Spleen (tissue), 11 donors: ENCODE data around the gene RPTOR. TPM values are rescaled to one million over a fixed set of nuclear protein-coding genes. Genes with fewer than 3 reads are reported as not detected.

Experiments used
- DNase-seq: peaks from one replicate; pipeline ENCODE4 v3.0.0-alpha.2; 2020
- H3K27ac ChIP-seq, 8 donors: fragments of 200-600 bp; sonication (generic) in 7 of 8; 1 replicate in 4 of 8; 2 replicates in 4 of 8; pipeline versions ENCODE4 v1.5.0 to v1.8.0; 2016 to 2021; ENCODE audit warnings: inconsistent platforms in 4 of 8, mild to moderate bottlenecking in 4 of 8, moderate library complexity in 1 of 8
- H3K27me3 ChIP-seq, 7 donors: fragments of 200-600 bp; sonication (generic) in 6 of 7; replicated peaks in 1 of 7; 1 replicate in 4 of 7; 2 replicates in 3 of 7; pipeline versions ENCODE4 v1.5.0 to v1.8.0; 2016 to 2021; ENCODE audit warnings: inconsistent platforms in 3 of 7, mild to moderate bottlenecking in 1 of 7
- H3K36me3 ChIP-seq, 6 donors: fragments of 200-600 bp; sonication (generic) in 5 of 6; 1 replicate in 4 of 6; 2 replicates in 2 of 6; pipeline versions ENCODE4 v1.5.0 to v1.8.0; 2016 to 2021; ENCODE audit warnings: inconsistent platforms in 2 of 6
- H3K4me1 ChIP-seq, 6 donors: fragments of 200-600 bp; sonication (generic) in 5 of 6; 1 replicate in 3 of 6; 2 replicates in 3 of 6; pipeline versions ENCODE4 v1.5.0 to v1.8.0; 2016 to 2021; ENCODE audit warnings: inconsistent platforms in 3 of 6
- H3K4me3 ChIP-seq, 8 donors: fragments of 200-600 bp; sonication (generic) in 7 of 8; 1 replicate in 4 of 8; 2 replicates in 4 of 8; pipeline versions ENCODE4 v1.5.0 to v1.8.0; 2016 to 2021; ENCODE audit warnings: inconsistent platforms in 4 of 8, mild to moderate bottlenecking in 4 of 8, moderate library complexity in 2 of 8
- H3K9me3 ChIP-seq, 8 donors: fragments of 200-600 bp; sonication (generic) in 7 of 8; 1 replicate in 4 of 8; 2 replicates in 4 of 8; pipeline versions ENCODE4 v1.5.0 to v1.8.0; 2016 to 2021; ENCODE audit warnings: inconsistent platforms in 4 of 8
- POLR2A ChIP-seq, 3 donors: fragments of 450-650 bp; IDR thresholded peaks; one replicate each; pipeline ENCODE4 v1.5.1; 2017; ENCODE audit warnings: antibody characterized with exemption in 3 of 3, mild to moderate bottlenecking in 1 of 3
- POLR2AphosphoS5 ChIP-seq, 3 donors: sonication (generic); formaldehyde crosslinking; IDR thresholded peaks; one replicate each; pipeline ENCODE4 v1.5.1; 2017; ENCODE audit warnings: antibody characterized with exemption in 3 of 3
- WGBS, 5 donors: extraction: QIAGEN DNeasy Blood & Tissue Kit in 3 of 5; methylation state at CpG; one replicate each; pipeline versions ENCODE4 v1.1.5 to v1.1.7; 2013 to 2018; 5-methylcytosine and 5-hydroxymethylcytosine counted together
- intact Hi-C: fragments of 100-400 bp; cut with DNase I; formaldehyde crosslinking; loops from one replicate; pipeline ENCODE4 v1.15.0; 2023; ENCODE audit warnings: low total_unique reads
- polyA plus RNA-seq, 3 donors: library from polyadenylated mRNA; stranded (reverse); fragments of 200-250 nt; gene quantifications; one replicate each; pipeline ENCODE4 v1.2.1, GENCODE V29; 2013
- total RNA-seq, 7 donors: library from RNA; depleted of rRNA in 3 of 7; stranded (reverse); fragments of >200 nt in 3 of 7; fragmentation: NEBNext Ultra II Directional in 4 of 7; extraction: Animal tissue kit (Norgen Biotek cat#: 25700) in 4 of 7; gene quantifications; one replicate each; pipeline versions ENCODE4 v1.1.0 to v1.2.1, GENCODE V29; 2016 to 2021
- TF ChIP-seq, protein P1 (sequence below), 11 experiments: fragments of 200-600 bp in 7 of 11; fragments of 450-650 bp in 4 of 11; sonication (generic) in 4 of 11; IDR thresholded peaks in 8 of 11; conservative IDR thresholded peaks in 3 of 11; 1 replicate in 7 of 11; 2 replicates in 4 of 11; pipeline versions ENCODE4 v1.4.0 to v1.8.0; 2016 to 2021; ENCODE audit warnings: antibody characterized with exemption in 11 of 11, inconsistent platforms in 4 of 11, mild to moderate bottlenecking in 1 of 11
- donor health status: healthy with polysubstance abuse.
- donor health status: DM: no; HTN: no; CAD: no; lungs with moderate emphysema.
- donor health status: DM: no; HTN: no; CAD: no.
- donor health status: Bipolar disorder and iron deficiency.
- donor health status: healthy.
- donor health status: DM: no; HTN: no; CAD: no.
- donor health status: DM: yes; HTN: yes; CAD: no.

Gene RPTOR
- total and polyA plus RNA-seq, 10 donors: 3.1 to 61.2 (median 40.7) TPM

- DNase-seq: peak; percentile 59
- WGBS, 5 donors: 96 to 97% (median 96%) methylated on average over 18 of the region's 18 CpGs
These were observed 276.9 kb downstream of the RPTOR start for GRCh38 chr17:80821546-80821945.

GRCh38 chr17:80822021-80822699 lies 277.5 kb downstream of the RPTOR start:
- no peak overlapping the region for H3K27ac ChIP-seq
- 94 to 97% (median 96%) methylated on average over 36 of the region's 36 CpGs for WGBS, 5 donors
- TF ChIP-seq POLR2A (IDR thresholded peaks at IDR 0.05): no peak
- TF ChIP-seq POLR2AphosphoS5 (IDR thresholded peaks at IDR 0.05): no peak
- TF ChIP-seq, protein P1, sequence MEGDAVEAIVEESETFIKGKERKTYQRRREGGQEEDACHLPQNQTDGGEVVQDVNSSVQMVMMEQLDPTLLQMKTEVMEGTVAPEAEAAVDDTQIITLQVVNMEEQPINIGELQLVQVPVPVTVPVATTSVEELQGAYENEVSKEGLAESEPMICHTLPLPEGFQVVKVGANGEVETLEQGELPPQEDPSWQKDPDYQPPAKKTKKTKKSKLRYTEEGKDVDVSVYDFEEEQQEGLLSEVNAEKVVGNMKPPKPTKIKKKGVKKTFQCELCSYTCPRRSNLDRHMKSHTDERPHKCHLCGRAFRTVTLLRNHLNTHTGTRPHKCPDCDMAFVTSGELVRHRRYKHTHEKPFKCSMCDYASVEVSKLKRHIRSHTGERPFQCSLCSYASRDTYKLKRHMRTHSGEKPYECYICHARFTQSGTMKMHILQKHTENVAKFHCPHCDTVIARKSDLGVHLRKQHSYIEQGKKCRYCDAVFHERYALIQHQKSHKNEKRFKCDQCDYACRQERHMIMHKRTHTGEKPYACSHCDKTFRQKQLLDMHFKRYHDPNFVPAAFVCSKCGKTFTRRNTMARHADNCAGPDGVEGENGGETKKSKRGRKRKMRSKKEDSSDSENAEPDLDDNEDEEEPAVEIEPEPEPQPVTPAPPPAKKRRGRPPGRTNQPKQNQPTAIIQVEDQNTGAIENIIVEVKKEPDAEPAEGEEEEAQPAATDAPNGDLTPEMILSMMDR (IDR thresholded peaks at IDR 0.05 in 8 of 11, conservative IDR thresholded peaks at IDR 0.05 in 3 of 11): no peak
- H3K36me3 ChIP-seq: peaks cover 0 to 58% (median 17%) of the 10 kb centered on the region in 6 donors
- H3K4me3 ChIP-seq: no peak overlapping the region
- no peaks in the 10 kb centered on the region for H3K9me3 ChIP-seq
- no peaks in the 10 kb centered on the region for H3K27me3 ChIP-seq
- intact Hi-C loops: no loop called here
- peaks cover 0 to 45% (median 18%) of the 10 kb centered on the region in 6 donors for H3K4me1 ChIP-seq
- DNase-seq: peak; percentile 45

More at GRCh38 chr17:80821546-80821945, 276.9 kb downstream of the RPTOR start:
- intact Hi-C loops: no loop called here
- TF ChIP-seq POLR2A (IDR thresholded peaks at IDR 0.05): no peak
- TF ChIP-seq POLR2AphosphoS5 (IDR thresholded peaks at IDR 0.05): no peak
- TF ChIP-seq, protein P1 (IDR thresholded peaks at IDR 0.05 in 8 of 11, conservative IDR thresholded peaks at IDR 0.05 in 3 of 11): no peak
- Histone ChIP-seq H3K27me3 (no peaks in the 10 kb centered on the region), H3K4me3 (no peak overlapping the region), H3K27ac (peak overlapping the region in 3 of 8 donors; percentile 81 to 88 (median 84)), H3K36me3 (peaks cover 0 to 54% (median 14%) of the 10 kb centered on the region in 6 donors), H3K9me3 (no peaks in the 10 kb centered on the region), H3K4me1 (peaks cover 0 to 39% (median 12%) of the 10 kb centered on the region in 6 donors)

DNA sequence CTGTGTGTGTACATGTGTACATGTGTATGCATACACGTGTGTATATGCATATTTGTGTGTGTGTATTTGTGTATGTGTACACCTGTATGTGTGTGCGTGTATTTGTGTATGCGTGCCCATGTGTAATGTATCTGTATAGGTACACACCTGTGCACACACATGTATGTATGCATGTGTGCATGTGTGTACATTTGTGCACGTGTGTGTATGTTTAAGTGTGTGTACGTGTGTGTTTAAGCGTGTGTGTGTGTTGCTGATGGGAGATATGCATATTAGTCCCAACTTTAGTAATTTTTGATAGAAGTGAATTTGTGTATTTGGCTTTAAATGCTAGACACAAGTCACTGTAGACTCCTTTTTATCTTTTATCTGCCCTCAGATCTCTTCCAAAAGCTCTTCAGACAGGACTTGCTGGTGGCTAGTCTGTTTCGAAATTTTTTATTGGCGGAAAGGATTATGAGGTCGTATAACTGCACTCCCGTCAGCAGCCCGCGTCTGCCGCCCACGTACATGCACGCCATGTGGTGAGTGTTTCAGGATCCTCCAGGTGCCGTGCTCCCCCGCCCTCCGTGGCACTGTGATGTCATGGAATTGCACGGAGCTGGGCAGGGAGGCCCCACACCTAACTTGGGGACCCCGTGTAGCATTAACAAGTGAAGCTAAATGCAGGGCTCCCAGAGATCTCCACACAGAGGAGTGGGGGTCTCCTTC lies 278.2 kb downstream of the RPTOR start:
- H3K4me3 ChIP-seq: no peak overlapping the region
- H3K9me3 ChIP-seq: no peaks in the 10 kb centered on the region
- peak; percentile 48 for DNase-seq
- peaks cover 0 to 52% (median 23%) of the 10 kb centered on the region in 6 donors for H3K4me1 ChIP-seq
- H3K27ac ChIP-seq: no peak overlapping the region
- intact Hi-C loops: no loop called here
- H3K36me3 ChIP-seq: peaks cover 0 to 65% (median 17%) of the 10 kb centered on the region in 6 donors
- TF ChIP-seq POLR2A (IDR thresholded peaks at IDR 0.05): no peak
- TF ChIP-seq, protein P1 (IDR thresholded peaks at IDR 0.05 in 8 of 11, conservative IDR thresholded peaks at IDR 0.05 in 3 of 11): no peak
- no peak for TF ChIP-seq POLR2AphosphoS5 (IDR thresholded peaks at IDR 0.05)
- H3K27me3 ChIP-seq: no peaks in the 10 kb centered on the region
- WGBS, 5 donors: 76 to 91% (median 87%) methylated on average over 19 to 20 of the region's 20 CpGs
